Measurements from ENCODE around the gene SLX4IP. TPM values are rescaled to one million over a fixed set of nuclear protein-coding genes. Genes with fewer than 3 reads are reported as not detected.
A peak's percentile ranks its signal among the peaks of the same experiment; 100 is the strongest.

The SLX4IP gene
- total RNA-seq, 2 donors from 2014 or later: 7.0 to 8.2 TPM

DNA sequence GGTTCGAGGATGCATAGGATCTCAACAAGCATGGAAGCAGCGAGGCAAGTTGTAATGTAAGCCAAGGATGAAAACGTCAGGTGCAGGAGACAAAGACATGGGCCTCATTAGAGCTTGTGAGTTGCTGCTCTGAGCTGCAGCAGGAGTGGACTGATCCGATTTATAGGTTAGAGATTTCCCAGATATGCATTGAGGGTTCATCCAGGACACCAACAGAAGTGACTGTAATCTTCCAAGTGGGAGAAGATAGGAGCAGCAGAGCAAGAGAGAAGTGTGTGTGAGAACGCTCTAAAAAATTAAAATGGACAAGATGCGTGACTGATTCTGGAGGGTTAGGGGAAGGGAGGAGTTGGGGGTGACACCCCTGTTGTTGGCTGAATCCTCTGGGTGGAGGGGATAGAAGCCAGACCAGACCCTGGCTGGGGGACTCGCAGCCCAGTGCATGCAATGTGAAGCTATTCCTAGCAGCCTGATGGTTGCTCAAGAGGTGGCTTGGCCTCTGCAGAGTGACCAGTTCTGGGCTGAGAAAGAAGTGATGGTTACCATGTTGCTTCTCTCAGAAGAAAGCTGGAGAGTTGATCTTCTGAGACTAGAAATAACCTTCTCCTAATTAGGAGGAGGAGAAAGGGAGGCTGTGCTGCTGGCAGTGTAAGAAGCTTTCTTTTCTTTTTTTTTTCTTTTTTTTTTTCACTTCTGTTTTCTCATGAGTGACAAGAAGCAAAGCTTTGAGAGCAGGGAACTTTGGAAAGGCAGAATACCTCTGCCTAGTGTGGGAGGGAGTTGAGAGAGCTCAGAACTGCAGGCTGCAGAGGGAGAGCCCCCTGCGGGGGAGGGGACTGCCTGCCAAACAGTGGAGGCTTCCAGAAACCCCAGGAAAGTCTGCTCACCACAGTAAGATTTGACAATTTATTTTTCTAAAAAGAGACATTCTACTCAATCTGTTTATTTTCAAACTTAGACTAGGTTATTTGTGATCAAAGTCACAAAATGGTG, 116.9 kb downstream of the SLX4IP start:
- WGBS: 79% methylated on average over 8 of the region's 8 CpGs

DNA sequence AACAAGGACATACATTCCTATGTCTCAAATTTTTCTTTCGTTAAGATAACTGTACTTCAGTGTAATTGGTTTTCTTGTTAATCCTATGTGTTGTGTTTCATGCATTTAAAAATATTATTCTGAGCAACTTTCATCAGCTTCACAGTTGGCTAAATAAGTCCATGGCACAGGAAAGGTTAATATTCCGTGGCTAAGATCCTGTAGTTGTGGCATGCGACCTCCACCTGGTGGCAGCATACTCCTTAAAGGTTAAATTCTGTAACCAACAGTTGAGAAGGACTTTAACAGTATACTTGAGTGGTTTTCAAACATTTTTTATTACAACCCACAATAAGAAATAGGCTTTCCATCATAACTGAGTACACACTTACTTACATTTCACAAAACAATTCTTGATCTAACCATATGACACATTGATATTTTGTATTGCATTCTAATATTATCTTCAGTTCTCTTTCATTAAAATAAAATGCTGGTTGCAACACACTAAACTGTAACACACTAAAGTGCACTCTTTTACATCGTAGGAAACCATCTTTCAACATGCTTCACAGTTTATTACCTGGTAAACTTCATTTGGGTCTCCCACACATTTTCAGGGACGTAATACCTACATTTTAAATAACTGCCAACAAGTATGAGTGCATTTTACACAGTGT, 118.3 kb downstream of the SLX4IP start:
- no peaks in the 10 kb centered on the region for H3K36me3 ChIP-seq
- no peaks in the 10 kb centered on the region for H3K4me1 ChIP-seq (replicated peaks)
- no peak overlapping the region for H3K4me3 ChIP-seq
- H3K27ac ChIP-seq: no peak overlapping the region
- no peaks in the 10 kb centered on the region for H3K27me3 ChIP-seq (replicated peaks; ENCODE audit: insufficient read depth)
- DNase-seq (ENCODE audit: low spot score): peak; percentile 72
- intact Hi-C loops (cut with DNase I): loop anchor here (5.0 to 10.0 kb wide), 5 partner anchors 44 to 989 kb away; no protein-coding TSS in a partner anchor
- 34% methylated on average over 5 of the region's 5 CpGs for WGBS
- TF ChIP-seq POLR2A (IDR thresholded peaks at IDR 0.05): no peak
- TF ChIP-seq POLR2AphosphoS5 (IDR thresholded peaks at IDR 0.05): peak; percentile 45
- TF ChIP-seq, protein P1, sequence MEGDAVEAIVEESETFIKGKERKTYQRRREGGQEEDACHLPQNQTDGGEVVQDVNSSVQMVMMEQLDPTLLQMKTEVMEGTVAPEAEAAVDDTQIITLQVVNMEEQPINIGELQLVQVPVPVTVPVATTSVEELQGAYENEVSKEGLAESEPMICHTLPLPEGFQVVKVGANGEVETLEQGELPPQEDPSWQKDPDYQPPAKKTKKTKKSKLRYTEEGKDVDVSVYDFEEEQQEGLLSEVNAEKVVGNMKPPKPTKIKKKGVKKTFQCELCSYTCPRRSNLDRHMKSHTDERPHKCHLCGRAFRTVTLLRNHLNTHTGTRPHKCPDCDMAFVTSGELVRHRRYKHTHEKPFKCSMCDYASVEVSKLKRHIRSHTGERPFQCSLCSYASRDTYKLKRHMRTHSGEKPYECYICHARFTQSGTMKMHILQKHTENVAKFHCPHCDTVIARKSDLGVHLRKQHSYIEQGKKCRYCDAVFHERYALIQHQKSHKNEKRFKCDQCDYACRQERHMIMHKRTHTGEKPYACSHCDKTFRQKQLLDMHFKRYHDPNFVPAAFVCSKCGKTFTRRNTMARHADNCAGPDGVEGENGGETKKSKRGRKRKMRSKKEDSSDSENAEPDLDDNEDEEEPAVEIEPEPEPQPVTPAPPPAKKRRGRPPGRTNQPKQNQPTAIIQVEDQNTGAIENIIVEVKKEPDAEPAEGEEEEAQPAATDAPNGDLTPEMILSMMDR (IDR thresholded peaks at IDR 0.05): peak; percentile 53 to 85 (median 78)
- H3K9me3 ChIP-seq: no peaks in the 10 kb centered on the region

More for the DNA sequence above, 116.9 kb downstream of the SLX4IP start:
- DNase-seq (ENCODE audit: low spot score): no peak
- Histone ChIP-seq H3K36me3 (no peaks in the 10 kb centered on the region), H3K4me1 (replicated peaks) (no peaks in the 10 kb centered on the region), H3K27ac (no peak overlapping the region), H3K9me3 (no peaks in the 10 kb centered on the region), H3K27me3 (replicated peaks; ENCODE audit: insufficient read depth) (no peaks in the 10 kb centered on the region), H3K4me3 (no peak overlapping the region)
- TF ChIP-seq, protein P1 (IDR thresholded peaks at IDR 0.05): no peak
- TF ChIP-seq POLR2AphosphoS5 (IDR thresholded peaks at IDR 0.05): no peak
- no peak for TF ChIP-seq POLR2A (IDR thresholded peaks at IDR 0.05)
- intact Hi-C loops (cut with DNase I): loop anchor here (5.0 to 10.0 kb wide), 5 partner anchors 45 to 990 kb away; no protein-coding TSS in a partner anchor

DNA sequence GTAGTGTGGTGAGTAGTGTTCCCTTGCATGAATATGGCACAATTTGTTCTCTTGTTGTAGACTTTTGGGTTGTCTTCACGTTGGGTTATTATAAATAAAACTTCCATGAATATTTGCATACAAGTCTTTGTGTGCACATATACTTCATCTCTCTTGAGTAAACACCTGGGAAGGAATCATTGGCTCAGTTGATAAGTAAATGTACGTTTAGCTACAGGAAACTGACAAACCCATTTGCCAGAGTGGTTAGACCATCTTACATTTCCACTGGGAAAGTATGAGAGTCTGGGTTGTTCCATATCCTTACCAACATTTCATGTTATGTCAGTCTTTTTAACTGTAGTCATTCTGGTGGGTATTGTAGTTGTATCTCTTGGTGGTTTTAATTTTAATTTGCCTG, 119.2 kb downstream of the SLX4IP start:
- no peaks in the 10 kb centered on the region for H3K4me1 ChIP-seq (replicated peaks)
- TF ChIP-seq POLR2A (IDR thresholded peaks at IDR 0.05) (no peak), POLR2AphosphoS5 (IDR thresholded peaks at IDR 0.05) (peak; percentile 32)
- TF ChIP-seq, protein P1 (IDR thresholded peaks at IDR 0.05): no peak
- no peak overlapping the region for H3K4me3 ChIP-seq
- WGBS: 65% methylated on average over 2 of the region's 2 CpGs
- intact Hi-C loops (cut with DNase I): loop anchor here (5.0 to 10.0 kb wide), 5 partner anchors 43 to 988 kb away; no protein-coding TSS in a partner anchor
- no peaks in the 10 kb centered on the region for H3K27me3 ChIP-seq (replicated peaks; ENCODE audit: insufficient read depth)
- no peaks in the 10 kb centered on the region for H3K9me3 ChIP-seq
- H3K36me3 ChIP-seq: no peaks in the 10 kb centered on the region
- H3K27ac ChIP-seq: no peak overlapping the region
- no peak for DNase-seq (ENCODE audit: low spot score)

DNA sequence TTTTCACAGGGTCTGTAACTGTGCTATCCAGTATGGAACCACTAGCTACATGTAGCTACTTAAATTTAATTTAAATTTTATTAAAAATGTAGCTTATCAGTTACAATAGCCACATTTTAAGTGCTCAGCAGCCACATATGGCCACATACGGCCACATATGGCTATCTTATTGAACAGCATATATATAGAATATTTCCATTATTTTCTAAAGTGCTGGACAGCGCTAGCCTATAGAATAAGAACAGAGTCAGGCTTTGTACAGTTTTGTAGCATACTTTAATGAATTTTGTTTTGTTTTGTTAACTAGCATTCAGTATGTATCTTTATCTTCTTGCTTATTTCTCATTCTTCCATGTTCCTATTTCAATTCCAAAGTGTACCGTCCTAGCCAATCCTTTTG, 120.3 kb downstream of the SLX4IP start:
- Histone ChIP-seq H3K36me3 (no peaks in the 10 kb centered on the region), H3K4me1 (replicated peaks) (no peaks in the 10 kb centered on the region), H3K4me3 (no peak overlapping the region), H3K27me3 (replicated peaks; ENCODE audit: insufficient read depth) (no peaks in the 10 kb centered on the region), H3K9me3 (no peaks in the 10 kb centered on the region), H3K27ac (no peak overlapping the region)
- 92% methylated on average over 3 of the region's 3 CpGs for WGBS
- TF ChIP-seq POLR2A (IDR thresholded peaks at IDR 0.05): no peak
- TF ChIP-seq, protein P1 (IDR thresholded peaks at IDR 0.05): no peak
- TF ChIP-seq POLR2AphosphoS5 (IDR thresholded peaks at IDR 0.05): no peak
- intact Hi-C loops (cut with DNase I): loop anchor here (10.0 kb wide), 1 partner anchor 649 kb away; no protein-coding TSS in a partner anchor
- no peak for DNase-seq (ENCODE audit: low spot score)

Data from prostate gland (tissue), 2 donors.